ENCODE results near the gene NMU. TPM values are rescaled to one million over a fixed set of nuclear protein-coding genes. Genes with fewer than 3 reads are reported as not detected.

NMU gene
- total and polyA plus RNA-seq, 9 of the 15 experiments (the other 6 are each of a cell fraction or from before 2014, with no cell fraction given): 73.8 to 846 (median 599) TPM

DNA sequence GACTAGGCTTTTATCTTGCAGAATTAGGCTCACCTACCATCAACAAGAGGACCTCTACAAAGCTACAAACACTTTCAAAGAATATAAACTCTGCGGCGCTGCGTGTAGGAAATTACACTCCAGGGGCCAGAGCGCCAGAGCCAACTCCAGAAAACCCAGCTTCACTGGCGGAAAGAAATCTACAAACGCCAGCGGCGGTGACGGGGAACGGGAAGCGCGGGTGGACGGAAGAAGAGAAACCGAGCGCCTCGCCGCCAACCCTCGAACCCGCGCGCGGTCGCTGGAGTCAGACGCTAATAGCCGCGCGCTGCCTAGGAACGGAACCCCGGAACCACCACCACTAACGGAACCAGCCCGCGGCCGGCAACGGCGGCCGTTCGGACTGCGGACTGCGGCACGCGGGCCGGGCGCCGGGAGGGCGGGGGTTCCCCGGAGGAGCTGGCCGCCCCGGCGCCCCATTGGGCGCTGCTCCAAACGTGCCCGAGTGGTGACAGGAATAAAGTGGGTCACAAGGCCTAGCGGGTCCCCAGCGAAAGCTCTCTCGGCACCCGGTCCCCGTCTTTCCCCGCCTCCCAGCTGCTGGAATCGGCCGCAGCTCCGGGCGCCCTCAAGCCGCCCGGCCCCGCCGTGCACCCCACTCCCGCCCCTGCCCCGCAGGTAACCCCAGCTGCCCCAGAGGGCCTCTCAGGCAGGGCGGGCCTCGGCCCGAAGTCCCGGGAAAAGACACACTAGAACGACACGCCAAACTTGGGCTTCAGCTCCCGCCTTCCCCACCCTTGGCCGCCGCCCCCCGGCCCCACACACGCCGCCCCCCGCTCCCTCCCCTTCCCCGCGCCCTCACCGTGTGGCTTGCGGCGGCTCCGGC, 90.2 kb downstream of the NMU start (continued):
- TF ChIP-seq, protein P1, sequence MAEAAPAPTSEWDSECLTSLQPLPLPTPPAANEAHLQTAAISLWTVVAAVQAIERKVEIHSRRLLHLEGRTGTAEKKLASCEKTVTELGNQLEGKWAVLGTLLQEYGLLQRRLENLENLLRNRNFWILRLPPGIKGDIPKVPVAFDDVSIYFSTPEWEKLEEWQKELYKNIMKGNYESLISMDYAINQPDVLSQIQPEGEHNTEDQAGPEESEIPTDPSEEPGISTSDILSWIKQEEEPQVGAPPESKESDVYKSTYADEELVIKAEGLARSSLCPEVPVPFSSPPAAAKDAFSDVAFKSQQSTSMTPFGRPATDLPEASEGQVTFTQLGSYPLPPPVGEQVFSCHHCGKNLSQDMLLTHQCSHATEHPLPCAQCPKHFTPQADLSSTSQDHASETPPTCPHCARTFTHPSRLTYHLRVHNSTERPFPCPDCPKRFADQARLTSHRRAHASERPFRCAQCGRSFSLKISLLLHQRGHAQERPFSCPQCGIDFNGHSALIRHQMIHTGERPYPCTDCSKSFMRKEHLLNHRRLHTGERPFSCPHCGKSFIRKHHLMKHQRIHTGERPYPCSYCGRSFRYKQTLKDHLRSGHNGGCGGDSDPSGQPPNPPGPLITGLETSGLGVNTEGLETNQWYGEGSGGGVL (CRISPR knock-in tag; IDR thresholded peaks at IDR 0.05): no peak
- TF ChIP-seq ZZZ3 (IDR thresholded peaks at IDR 0.05) (no peak), POLR2H (tag; IDR thresholded peaks at IDR 0.05; ENCODE audit: low read depth) (no peak; the same call in 1 of the 2 replicates), GATAD2B (IDR thresholded peaks at IDR 0.05; ENCODE audit: borderline replicate concordance) (no peak; the same call in 1 of the 2 replicates), BRD9 (IDR thresholded peaks at IDR 0.05; ENCODE audit: low read depth, partially characterized antibody) (no peak), ELF1 (tag; IDR thresholded peaks at IDR 0.05) (peak; percentile 72), CEBPG (CRISPR knock-in tag; IDR thresholded peaks at IDR 0.05) (no peak), CEBPG (tag; conservative IDR thresholded peaks at IDR 0.05 in 1 of 2, IDR thresholded peaks at IDR 0.05 in 1 of 2) (no peak), ZNF324 (CRISPR knock-in tag; IDR thresholded peaks at IDR 0.05) (no peak), NFATC3 (IDR thresholded peaks at IDR 0.05) (no peak), ZNF124 (CRISPR knock-in tag; IDR thresholded peaks at IDR 0.05) (no peak)
- TF ChIP-seq, protein P2, sequence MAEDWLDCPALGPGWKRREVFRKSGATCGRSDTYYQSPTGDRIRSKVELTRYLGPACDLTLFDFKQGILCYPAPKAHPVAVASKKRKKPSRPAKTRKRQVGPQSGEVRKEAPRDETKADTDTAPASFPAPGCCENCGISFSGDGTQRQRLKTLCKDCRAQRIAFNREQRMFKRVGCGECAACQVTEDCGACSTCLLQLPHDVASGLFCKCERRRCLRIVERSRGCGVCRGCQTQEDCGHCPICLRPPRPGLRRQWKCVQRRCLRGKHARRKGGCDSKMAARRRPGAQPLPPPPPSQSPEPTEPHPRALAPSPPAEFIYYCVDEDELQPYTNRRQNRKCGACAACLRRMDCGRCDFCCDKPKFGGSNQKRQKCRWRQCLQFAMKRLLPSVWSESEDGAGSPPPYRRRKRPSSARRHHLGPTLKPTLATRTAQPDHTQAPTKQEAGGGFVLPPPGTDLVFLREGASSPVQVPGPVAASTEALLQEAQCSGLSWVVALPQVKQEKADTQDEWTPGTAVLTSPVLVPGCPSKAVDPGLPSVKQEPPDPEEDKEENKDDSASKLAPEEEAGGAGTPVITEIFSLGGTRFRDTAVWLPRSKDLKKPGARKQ (CRISPR knock-in tag; IDR thresholded peaks at IDR 0.05): no peak
- TF ChIP-seq, protein P3, sequence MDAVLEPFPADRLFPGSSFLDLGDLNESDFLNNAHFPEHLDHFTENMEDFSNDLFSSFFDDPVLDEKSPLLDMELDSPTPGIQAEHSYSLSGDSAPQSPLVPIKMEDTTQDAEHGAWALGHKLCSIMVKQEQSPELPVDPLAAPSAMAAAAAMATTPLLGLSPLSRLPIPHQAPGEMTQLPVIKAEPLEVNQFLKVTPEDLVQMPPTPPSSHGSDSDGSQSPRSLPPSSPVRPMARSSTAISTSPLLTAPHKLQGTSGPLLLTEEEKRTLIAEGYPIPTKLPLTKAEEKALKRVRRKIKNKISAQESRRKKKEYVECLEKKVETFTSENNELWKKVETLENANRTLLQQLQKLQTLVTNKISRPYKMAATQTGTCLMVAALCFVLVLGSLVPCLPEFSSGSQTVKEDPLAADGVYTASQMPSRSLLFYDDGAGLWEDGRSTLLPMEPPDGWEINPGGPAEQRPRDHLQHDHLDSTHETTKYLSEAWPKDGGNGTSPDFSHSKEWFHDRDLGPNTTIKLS (IDR thresholded peaks at IDR 0.05; ENCODE audit: borderline replicate concordance, low read depth): peak; percentile 69; the same call in 1 of the 2 replicates
- TF ChIP-seq, protein P4, sequence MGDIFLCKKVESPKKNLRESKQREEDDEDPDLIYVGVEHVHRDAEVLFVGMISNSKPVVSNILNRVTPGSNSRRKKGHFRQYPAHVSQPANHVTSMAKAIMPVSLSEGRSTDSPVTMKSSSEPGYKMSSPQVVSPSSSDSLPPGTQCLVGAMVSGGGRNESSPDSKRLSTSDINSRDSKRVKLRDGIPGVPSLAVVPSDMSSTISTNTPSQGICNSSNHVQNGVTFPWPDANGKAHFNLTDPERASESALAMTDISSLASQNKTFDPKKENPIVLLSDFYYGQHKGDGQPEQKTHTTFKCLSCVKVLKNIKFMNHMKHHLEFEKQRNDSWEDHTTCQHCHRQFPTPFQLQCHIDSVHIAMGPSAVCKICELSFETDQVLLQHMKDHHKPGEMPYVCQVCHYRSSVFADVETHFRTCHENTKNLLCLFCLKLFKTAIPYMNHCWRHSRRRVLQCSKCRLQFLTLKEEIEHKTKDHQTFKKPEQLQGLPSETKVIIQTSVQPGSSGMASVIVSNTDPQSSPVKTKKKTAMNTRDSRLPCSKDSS (IDR thresholded peaks at IDR 0.05; ENCODE audit: low read depth, partially characterized antibody): no peak

All from K562 (cell line).